Stimulated activated effector memory CD8-positive, alpha-beta T cell treated with anti-CD3 and anti-CD28 coated beads, Interleukin-12 subunit alpha, Interleukin-12 subunit beta, amount 100 ng/mL, for 72 hours (primary cell): ENCODE results near the gene DNAJA4.

ENCODE experiments used
- ATAC-seq: fragments of 150-1000 bp; cut with Tn5 transposase; 2 replicates; pipeline ENCODE4 v1.10.0; 2021
- DNase-seq, 2 donors: peaks; one replicate each; pipeline ENCODE4 v3.0.0; 2021 to 2022; ENCODE audit warnings: low spot score in 2 of 2
- H3K27ac Mint-ChIP-seq: one replicate; pipeline ENCODE4 v1.8.0; 2022; ENCODE audit warnings: mild to moderate bottlenecking, mixed read lengths
- H3K36me3 Mint-ChIP-seq: one replicate; pipeline ENCODE4 v1.8.0; 2022; ENCODE audit warnings: mild to moderate bottlenecking, mixed read lengths
- H3K4me1 Mint-ChIP-seq: one replicate; pipeline ENCODE4 v1.8.0; 2022; ENCODE audit warnings: mixed read lengths
- H3K4me3 Mint-ChIP-seq: one replicate; pipeline ENCODE4 v1.8.0; 2022; ENCODE audit warnings: mild to moderate bottlenecking, mixed read lengths
- H3K9me3 Mint-ChIP-seq: one replicate; pipeline ENCODE4 v1.8.0; 2022; ENCODE audit warnings: mixed read lengths

Gene DNAJA4

GRCh38 chr15:78264304-78265136 lies at the start of gene DNAJA4:
TSS of gene DNAJA4 (plus strand) at chr15:78264562. CDS start at chr15:78264764, 202 bp downstream.
- ATAC-seq (peak; percentile 83), DNase-seq (peak; percentile 56 to 83)
- Mint-ChIP-seq H3K4me1 (peaks cover 16% of the 10 kb centered on the region), H3K9me3 (no peaks in the 10 kb centered on the region), H3K4me3 (peak within 1 kb of the TSS; percentile 71), H3K27ac (peak within 1 kb of the TSS; percentile 89), H3K36me3 (peaks cover 6% of the 10 kb centered on the region)

- no peak overlapping the region for H3K4me3 Mint-ChIP-seq
Observed at GRCh38 chr15:78216276-78217104, 47.9 kb upstream of the DNAJA4 start.

GRCh38 chr15:78220713-78221112 lies 43.6 kb upstream of the DNAJA4 start:
- DNase-seq, result no peak
- Mint-ChIP-seq H3K9me3 (no peaks in the 10 kb centered on the region), H3K36me3 (no peaks in the 10 kb centered on the region), H3K4me1 (peaks cover 14% of the 10 kb centered on the region), H3K27ac (no peak overlapping the region), H3K4me3 (no peak overlapping the region)
- ATAC-seq, result no peak

More at GRCh38 chr15:78216276-78217104, 47.9 kb upstream of the DNAJA4 start:
- Mint-ChIP-seq H3K36me3 (no peaks in the 10 kb centered on the region), H3K9me3 (no peaks in the 10 kb centered on the region), H3K27ac (no peak overlapping the region), H3K4me1 (no peaks in the 10 kb centered on the region)
- DNase-seq (no peak), ATAC-seq (no peak)

DNA sequence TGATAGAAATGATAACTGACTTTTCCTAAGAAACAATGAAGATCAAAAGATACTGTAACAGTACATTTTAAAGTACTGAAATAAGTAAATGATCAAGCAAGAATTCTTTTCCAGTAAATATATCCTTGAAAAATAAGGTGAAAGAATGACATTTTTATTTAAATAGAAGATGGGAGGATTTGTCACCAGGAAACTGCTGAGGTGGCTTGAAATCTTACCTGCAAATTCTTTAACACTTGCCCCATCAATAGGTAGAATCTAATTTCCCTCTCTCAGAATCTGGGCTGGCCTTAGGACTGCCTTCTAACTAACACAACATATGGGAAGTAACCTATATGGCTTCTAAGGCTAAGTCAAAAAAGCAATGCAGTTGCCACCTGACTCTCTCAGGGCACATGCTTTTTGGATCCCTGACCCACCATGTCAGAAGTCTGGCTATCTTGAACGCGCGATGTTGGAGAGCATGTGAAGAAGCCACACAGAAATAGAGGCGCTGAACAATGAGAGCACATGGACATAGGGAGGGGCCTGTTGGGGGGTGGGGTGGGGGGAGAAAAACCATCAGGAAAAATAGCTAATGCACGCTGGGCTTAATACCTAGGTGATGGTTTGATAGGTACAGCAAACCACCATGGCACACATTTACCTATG lies 41.5 kb upstream of the DNAJA4 start:
- ATAC-seq, result no peak
- Mint-ChIP-seq H3K4me1 (peaks cover 18% of the 10 kb centered on the region), H3K27ac (peak overlapping the region; percentile 46), H3K4me3 (no peak overlapping the region), H3K36me3 (no peaks in the 10 kb centered on the region), H3K9me3 (no peaks in the 10 kb centered on the region)
- DNase-seq, result no peak

DNA sequence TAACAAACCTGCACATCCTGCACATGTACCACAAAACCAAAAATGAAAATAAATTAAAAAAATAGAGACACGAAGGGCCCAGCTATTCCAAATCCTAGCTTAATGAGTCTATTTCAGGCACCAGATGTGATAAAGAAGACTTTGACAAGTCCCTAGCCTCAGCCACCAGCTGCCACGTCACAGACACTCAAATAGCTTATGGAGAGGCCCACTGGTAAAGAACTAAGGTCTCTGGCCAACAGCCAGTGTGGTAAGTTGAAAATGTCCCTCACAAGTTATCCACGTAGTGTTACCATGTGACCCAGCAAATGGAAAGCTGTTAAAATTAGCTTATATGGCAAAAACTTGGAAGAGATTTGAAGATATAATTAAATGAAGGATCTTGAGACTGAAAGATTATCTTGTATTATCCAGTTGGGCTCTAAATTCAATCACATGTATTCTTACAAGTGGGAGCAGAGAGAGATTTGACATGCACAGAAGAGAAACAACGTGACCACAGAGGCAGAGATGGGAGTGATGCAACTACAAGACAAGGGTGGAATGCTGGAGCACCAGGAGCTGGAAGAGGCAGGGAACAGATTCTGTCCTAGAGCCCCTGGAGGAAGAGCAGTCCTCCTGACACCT lies 40.9 kb upstream of the DNAJA4 start:
- Mint-ChIP-seq H3K9me3 (no peaks in the 10 kb centered on the region), H3K4me3 (no peak overlapping the region)
- no peak for DNase-seq

DNA sequence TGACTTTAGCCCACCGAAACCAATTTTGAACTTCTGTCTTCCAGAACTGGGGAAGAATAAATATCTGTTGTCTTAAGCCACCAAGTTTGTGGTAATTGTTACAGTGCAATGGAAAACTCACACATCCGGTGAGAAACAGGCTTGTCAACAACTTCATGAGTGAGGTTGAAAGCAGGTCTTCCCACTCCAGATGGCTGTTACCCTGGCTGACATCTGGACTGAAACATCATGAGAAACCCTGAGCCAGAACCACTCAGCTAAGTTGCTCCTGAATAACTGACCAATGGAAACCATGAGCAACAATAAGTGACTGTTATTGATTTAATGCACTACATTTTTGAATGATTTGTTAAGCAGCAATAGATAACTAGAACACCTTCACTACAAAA lies 40.3 kb upstream of the DNAJA4 start:
- no peaks in the 10 kb centered on the region for H3K9me3 Mint-ChIP-seq
- ATAC-seq, result peak; percentile 40
- DNase-seq, result no peak

More for the DNA sequence above, 40.9 kb upstream of the DNAJA4 start:
- Mint-ChIP-seq H3K4me1 (peaks cover 18% of the 10 kb centered on the region), H3K36me3 (no peaks in the 10 kb centered on the region), H3K27ac (peak overlapping the region; percentile 46)
- no peak for ATAC-seq

GRCh38 chr15:78225783-78226541 lies 38.4 kb upstream of the DNAJA4 start:
- peak in 1 of 2 donors; percentile 56 for DNase-seq
- ATAC-seq, result peak; percentile 96
- Mint-ChIP-seq H3K27ac (no peak overlapping the region), H3K4me1 (peaks cover 18% of the 10 kb centered on the region), H3K4me3 (no peak overlapping the region), H3K9me3 (no peaks in the 10 kb centered on the region), H3K36me3 (no peaks in the 10 kb centered on the region)

More for the DNA sequence above, 40.3 kb upstream of the DNAJA4 start:
- H3K4me1 Mint-ChIP-seq, result peaks cover 18% of the 10 kb centered on the region
- H3K4me3 Mint-ChIP-seq, result no peak overlapping the region
- no peaks in the 10 kb centered on the region for H3K36me3 Mint-ChIP-seq
- peak overlapping the region; percentile 29 for H3K27ac Mint-ChIP-seq

DNA sequence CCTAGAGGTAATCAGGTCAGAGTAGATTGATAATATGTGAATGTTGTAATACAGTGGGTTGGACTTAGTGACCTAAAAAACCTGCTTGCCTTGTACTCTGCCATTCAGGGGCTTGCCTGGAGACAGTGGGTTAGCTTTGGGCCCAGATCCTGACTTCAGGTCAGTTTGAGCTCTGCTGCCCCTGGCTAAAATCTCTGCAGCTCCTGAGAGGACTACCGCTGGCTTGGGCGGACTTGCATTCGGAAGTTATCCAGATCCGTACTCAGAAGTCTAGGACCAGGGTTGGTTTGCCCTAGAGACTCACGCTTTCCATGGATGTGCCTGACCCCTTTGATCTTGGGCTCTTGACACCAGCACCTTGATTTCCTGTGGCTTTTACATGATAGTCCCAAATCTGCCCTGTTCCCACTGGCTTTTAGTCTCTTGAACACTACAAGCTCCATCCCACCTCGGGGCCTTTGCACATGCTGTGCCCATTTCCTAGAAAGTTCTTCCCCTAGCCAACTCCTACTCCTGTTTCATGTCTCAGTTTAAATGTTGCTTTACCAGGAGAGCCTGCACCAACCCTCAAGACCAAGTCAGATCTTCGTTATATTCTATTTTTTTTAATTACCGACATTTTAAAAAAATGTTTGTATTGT lies 35.9 kb upstream of the DNAJA4 start:
- DNase-seq, result no peak
- Mint-ChIP-seq H3K9me3 (no peaks in the 10 kb centered on the region), H3K36me3 (no peaks in the 10 kb centered on the region), H3K27ac (no peak overlapping the region), H3K4me3 (no peak overlapping the region), H3K4me1 (peaks cover 17% of the 10 kb centered on the region)
- no peak for ATAC-seq

DNA sequence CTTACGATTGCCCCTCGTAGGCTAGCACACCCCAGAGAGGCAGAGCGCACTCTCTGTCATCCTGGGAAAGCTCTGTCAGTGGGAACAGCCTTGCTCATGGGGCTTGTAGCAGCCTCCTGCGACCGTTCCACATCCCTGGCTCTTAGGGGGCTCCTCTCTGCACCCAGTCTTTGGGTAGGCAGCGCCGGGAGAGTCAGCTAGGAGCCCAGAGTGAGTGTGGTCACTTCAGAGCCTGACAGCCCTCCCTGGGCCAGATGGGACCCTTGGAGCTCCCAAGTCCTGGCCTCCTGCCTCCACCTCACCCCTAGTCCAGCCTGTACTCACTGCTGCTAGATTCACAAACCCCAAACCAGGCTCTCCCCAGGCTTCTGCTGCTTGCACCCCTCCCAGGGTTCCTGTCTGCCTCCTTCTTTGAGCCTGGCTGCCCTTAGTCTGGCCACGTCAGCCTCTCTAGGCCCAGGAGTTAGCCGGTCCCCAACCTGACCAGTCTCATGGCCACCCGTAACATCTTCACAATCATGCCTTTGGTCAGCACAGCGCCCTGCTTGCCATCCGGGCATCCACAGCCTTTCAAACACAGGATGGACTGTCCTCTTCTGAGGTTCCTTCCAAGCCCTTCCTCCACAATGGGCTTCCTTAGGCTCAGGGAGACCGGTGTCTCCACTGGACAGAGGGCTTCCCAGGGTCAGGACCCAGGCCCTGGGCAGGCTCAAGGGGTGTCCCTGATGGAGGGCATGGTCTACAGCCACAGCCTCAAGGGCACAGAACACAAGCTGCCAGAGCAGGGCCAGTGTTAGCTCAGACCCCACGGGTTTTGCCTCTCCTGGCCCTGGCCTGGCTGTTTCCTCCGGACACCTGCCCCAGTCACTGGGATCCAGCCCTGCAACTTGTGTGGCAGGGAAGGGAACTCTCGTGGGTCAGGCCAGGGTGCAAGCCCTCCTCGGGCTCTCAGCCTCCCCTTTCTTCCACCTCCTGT lies 34.6 kb upstream of the DNAJA4 start:
- DNase-seq, result no peak
- Mint-ChIP-seq H3K4me3 (no peak overlapping the region), H3K36me3 (no peaks in the 10 kb centered on the region), H3K4me1 (peaks cover 5% of the 10 kb centered on the region), H3K27ac (no peak overlapping the region), H3K9me3 (no peaks in the 10 kb centered on the region)
- ATAC-seq, result no peak

- Mint-ChIP-seq H3K36me3 (no peaks in the 10 kb centered on the region), H3K4me3 (no peak overlapping the region), H3K27ac (no peak overlapping the region), H3K4me1 (no peaks in the 10 kb centered on the region), H3K9me3 (no peaks in the 10 kb centered on the region)
- no peak for ATAC-seq
- no peak for DNase-seq
Observed at GRCh38 chr15:78232951-78233350, 31.4 kb upstream of the DNAJA4 start.

DNA sequence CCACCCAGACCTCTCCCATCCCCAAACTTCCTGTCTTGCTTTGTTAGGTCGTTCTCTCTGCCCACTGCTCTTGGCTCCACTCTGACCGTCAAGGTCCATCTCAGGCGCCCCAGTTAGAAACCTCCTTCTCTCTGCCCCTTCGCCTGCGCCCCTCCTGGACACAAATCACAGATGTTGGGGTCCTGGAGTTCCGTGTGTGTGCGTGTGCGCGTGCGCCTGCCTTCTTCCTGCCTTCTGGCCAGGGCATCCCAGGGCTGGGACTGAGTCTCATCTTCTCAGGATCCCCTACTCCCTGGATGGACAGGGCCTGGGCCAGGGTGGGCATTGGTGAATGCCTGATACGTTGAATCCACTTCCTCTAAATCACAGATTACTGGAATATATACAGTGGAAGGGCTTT lies 30.9 kb upstream of the DNAJA4 start:
- H3K36me3 Mint-ChIP-seq, result no peaks in the 10 kb centered on the region
- ATAC-seq (no peak), DNase-seq (no peak)
- no peak overlapping the region for H3K4me3 Mint-ChIP-seq
- H3K4me1 Mint-ChIP-seq, result no peaks in the 10 kb centered on the region
- no peak overlapping the region for H3K27ac Mint-ChIP-seq
- H3K9me3 Mint-ChIP-seq, result no peaks in the 10 kb centered on the region

- Mint-ChIP-seq H3K9me3 (no peaks in the 10 kb centered on the region), H3K4me1 (no peaks in the 10 kb centered on the region), H3K27ac (no peak within 1 kb of the TSS), H3K4me3 (no peak within 1 kb of the TSS), H3K36me3 (no peaks in the 10 kb centered on the region)
- DNase-seq, result no peak
- no peak for ATAC-seq
Observed at GRCh38 chr15:78234515-78235040, 29.8 kb upstream of the DNAJA4 start, which contains the start of gene ACSBG1. TSS of gene ACSBG1 (minus strand) at chr15:78234565. CDS start at chr15:78234501, 64 bp downstream.

DNA sequence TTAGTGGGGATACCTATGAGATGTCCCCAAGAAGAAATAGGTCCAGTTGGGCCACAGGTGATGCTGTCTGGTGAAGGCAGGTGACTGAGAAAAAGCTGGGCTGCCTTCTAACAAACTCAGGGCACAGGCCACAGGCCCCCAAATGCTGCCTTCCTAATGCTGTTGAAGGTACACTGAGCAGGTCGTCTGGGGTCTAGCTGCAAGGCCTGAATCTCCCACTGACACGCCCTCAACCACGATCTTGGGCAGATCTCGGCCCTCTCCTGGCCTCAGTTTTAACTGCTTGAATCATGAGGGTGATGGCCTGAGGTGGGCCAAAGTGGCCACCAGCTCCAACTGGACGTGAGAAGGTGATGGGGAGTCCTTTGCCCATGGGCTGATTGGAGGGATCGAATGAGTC lies 27.9 kb upstream of the DNAJA4 start:
- no peak overlapping the region for H3K27ac Mint-ChIP-seq
- no peaks in the 10 kb centered on the region for H3K9me3 Mint-ChIP-seq
- no peak overlapping the region for H3K4me3 Mint-ChIP-seq
- H3K4me1 Mint-ChIP-seq, result no peaks in the 10 kb centered on the region
- ATAC-seq, result no peak
- H3K36me3 Mint-ChIP-seq, result no peaks in the 10 kb centered on the region
- no peak for DNase-seq
